Astrocyte (in vitro differentiated cells and primary cell): ENCODE data around the gene GBA2.

Experiments used
- EZH2 ChIP-seq: IDR thresholded peaks from 2 replicates; pipeline ENCODE4 v1.6.1; 2012; ENCODE audit warnings: mild to moderate bottlenecking, low read length, inconsistent platforms; ENCODE audit not compliant: insufficient read depth
- TF ChIP-seq, protein P1 (sequence below): IDR thresholded peaks from 2 replicates; pipeline ENCODE4 v1.5.1; 2011; ENCODE audit warnings: low read depth, mild to moderate bottlenecking, inconsistent platforms, low read length, moderate library complexity; ENCODE audit not compliant: insufficient read depth

DNA sequence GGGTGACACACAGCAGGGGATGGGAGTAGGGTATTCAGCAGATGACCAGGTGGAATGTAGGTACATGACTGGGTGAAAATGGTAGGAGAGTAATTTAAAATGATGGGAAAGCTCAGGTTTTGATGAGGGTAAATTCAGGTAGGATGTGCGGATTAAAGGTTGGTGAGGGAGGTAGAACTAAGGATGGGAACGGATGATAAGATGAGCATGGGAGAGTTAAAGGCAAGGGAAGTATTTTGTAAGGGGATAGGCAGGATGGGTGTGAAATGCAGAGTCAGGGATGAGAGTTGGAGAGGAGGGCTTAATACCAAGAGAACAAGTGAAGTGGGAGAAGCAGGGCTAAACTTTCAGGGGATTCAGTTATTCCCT lies 18.6 kb downstream of the GBA2 start:
- TF ChIP-seq, protein P1, sequence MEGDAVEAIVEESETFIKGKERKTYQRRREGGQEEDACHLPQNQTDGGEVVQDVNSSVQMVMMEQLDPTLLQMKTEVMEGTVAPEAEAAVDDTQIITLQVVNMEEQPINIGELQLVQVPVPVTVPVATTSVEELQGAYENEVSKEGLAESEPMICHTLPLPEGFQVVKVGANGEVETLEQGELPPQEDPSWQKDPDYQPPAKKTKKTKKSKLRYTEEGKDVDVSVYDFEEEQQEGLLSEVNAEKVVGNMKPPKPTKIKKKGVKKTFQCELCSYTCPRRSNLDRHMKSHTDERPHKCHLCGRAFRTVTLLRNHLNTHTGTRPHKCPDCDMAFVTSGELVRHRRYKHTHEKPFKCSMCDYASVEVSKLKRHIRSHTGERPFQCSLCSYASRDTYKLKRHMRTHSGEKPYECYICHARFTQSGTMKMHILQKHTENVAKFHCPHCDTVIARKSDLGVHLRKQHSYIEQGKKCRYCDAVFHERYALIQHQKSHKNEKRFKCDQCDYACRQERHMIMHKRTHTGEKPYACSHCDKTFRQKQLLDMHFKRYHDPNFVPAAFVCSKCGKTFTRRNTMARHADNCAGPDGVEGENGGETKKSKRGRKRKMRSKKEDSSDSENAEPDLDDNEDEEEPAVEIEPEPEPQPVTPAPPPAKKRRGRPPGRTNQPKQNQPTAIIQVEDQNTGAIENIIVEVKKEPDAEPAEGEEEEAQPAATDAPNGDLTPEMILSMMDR = no peak
- TF ChIP-seq EZH2 = no peak
